Renal cortex interstitium (tissue), 11 donors: ENCODE data around the gene CPA4. TPM values are rescaled to one million over a fixed set of nuclear protein-coding genes. Genes with fewer than 3 reads are reported as not detected.

Source experiments
- DNase-seq, 11 donors: peaks; one replicate each; pipeline ENCODE4 v3.0.0-alpha.2; 2013; ENCODE audit warnings: low read depth in 9 of 11, low spot score in 4 of 11; ENCODE audit errors: extremely low read depth in 1 of 11
- polyA plus RNA-seq, 3 donors: library from polyadenylated mRNA; unstranded; fragments of 120-200 nt; gene quantifications; one replicate each; pipeline ENCODE4 v1.2.1, GENCODE V29; 2013; ENCODE audit not compliant: insufficient read length in 3 of 3

Gene CPA4
- polyA plus RNA-seq, 3 donors: 0.14 to 0.71 (median 0.27) TPM

DNA sequence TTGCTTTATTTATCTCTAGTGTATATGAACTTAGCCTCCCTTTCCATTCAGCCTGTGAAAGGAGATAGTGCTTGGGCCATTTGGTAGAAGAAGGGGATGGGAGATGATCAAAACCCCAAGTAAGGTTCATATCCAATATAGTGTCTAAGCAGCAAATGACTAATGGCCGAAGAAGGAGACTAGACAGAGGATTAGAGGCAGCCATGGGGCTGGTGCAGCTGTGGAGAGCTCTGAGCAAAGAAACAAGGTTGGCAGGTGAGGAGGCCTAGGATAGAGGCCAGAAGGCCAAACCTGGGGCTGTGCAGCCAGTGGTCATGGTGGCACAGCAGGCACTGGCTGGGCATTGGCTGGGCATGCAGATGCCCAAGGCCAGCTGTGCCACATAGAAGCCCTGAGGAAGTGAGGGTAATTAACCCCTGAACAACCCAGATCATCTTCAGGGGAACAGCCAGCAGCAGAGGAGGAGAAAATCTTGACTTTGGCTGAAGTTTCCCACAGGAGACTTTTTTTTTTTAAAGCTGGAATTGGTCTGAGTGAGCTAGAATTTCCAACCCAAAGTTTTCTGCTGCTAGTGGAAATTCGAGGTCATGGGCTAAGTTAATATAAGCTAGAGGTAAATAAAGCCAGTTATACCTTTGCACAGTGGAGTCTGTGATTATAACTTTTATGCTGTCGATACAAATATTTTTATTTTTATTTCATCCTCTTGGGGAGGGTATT lies 77.0 kb downstream of the CPA4 start:
- no peak for DNase-seq

DNA sequence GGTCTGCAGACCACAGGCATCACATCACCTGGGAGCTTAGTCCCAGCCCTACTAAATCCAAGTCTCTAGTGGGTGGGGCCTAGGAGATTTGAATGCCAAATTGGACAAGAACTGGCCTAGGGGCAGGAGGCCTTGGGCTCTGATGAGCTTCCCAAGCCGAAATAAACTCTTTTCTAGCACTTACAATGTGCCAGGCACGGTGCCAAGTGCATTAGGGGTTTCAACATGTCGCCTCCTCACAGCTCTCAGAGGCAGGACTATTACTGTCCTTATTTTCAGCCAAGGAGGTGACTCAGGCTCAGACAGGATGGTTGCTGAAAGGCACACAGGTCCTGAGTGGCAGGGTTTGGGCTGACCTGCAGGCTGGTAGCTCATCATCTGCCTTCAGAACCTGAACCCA lies 78.1 kb downstream of the CPA4 start:
- no peak for DNase-seq

DNA sequence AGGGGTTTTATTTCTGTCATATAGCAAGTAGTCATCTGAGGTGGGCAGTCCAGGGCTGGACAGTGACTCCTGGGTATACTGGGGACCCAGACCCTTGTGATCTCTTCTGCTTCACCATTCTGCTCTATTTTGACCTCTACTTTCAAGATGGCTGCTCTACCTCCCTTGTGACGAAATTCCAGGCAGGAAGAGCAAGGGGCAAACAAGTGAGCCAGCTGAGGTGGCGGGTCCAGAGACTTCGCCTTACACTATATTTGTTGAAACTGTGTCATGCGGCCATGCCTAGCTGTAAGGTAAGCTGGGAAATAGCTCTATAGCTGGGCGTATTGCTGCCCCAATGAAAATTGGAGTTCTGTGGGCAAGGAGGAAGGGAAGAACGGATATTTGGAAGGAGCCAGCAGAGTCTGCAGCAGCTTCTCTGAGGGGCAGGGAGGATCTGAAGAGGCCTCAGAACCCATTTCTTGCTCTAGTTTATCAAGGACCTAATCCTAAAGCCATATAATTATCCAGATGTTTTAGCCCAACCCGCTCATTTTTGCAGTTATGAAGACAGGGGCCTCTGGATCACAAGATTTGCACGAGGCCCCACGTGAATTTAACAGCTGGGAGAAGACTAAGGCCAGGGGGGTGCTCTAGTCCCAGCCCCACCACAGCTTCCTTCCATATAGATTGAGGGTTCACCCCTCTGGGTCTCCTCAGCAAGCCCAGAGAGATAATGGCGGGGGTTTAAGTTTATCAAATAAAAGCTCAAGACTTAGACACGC lies 79.6 kb downstream of the CPA4 start:
- no peak for DNase-seq

Other genes starting within 250 kb of the CPA4 start
- 10 to 100 TPM; 30.9 to 35.6 (median 32.0) TPM for gene ZC3HC1, start 241.8 kb upstream of the CPA4 start, polyA plus RNA-seq
- gene KLHDC10, start 222.6 kb upstream of the CPA4 start, polyA plus RNA-seq: 10 to 100 TPM; 44.3 to 56.7 (median 53.2) TPM
- 10 to 100 TPM; 24.5 to 32.1 (median 29.5) TPM for gene TMEM209, start 87.8 kb upstream of the CPA4 start, polyA plus RNA-seq
- not detected for gene SSMEM1, start 85.3 kb upstream of the CPA4 start, polyA plus RNA-seq
- gene CPA2, start 26.3 kb upstream of the CPA4 start, polyA plus RNA-seq: under 1 TPM; 0.28 to 0.52 (median 0.39) TPM
- under 1 TPM; 0.23 to 0.36 (median 0.29) TPM for gene CPA5, start 51.7 kb downstream of the CPA4 start, polyA plus RNA-seq
- 1 to 10 TPM; 2.1 to 2.6 (median 2.5) TPM for gene CPA1, start 87.3 kb downstream of the CPA4 start, polyA plus RNA-seq
- gene CEP41, start 147.9 kb downstream of the CPA4 start, polyA plus RNA-seq: 10 to 100 TPM; 28.2 to 29.6 (median 29.4) TPM
- gene MEST, start 198.9 kb downstream of the CPA4 start, polyA plus RNA-seq: 100 to 1,000 TPM; 647 to 785 (median 777) TPM